SK-N-SH (cell line): ENCODE measurements around the gene DDAH1. TPM values are rescaled to one million over a fixed set of nuclear protein-coding genes. Genes with fewer than 3 reads are reported as not detected.

Source experiments
- CTCF ChIA-PET: fragments of 300-600, 350-600 bp; formaldehyde crosslinking; extraction: SDS; loops from one replicate; lab custom pipeline; 2021; lab: Yijun Ruan, JAX
- POLR2A ChIA-PET: fragments of 350-600 bp; sonication (Branson Sonifier 250); formaldehyde crosslinking; extraction: SDS; loops from one replicate; lab custom pipeline; 2020; ENCODE audit warnings: antibody characterized with exemption, inconsistent platforms; lab: Yijun Ruan, JAX
- DNase-seq: peaks from one replicate; pipeline ENCODE4 v3.0.0; 2012
- H2AFZ ChIP-seq: fragments of 200-600 bp; sonication (generic); 2 replicates; pipeline ENCODE4 v1.8.1; 2016; ENCODE audit warnings: antibody characterized with exemption, mild to moderate bottlenecking, low read depth
- H3F3A ChIP-seq: fragments of 200-600 bp; sonication (generic); replicated peaks from 2 replicates; pipeline ENCODE3; 2016; ENCODE audit warnings: antibody characterized with exemption, mild to moderate bottlenecking; ENCODE audit not compliant: insufficient read depth
- H3K27ac ChIP-seq, 2 experiments: fragments of 200-500 bp in 1 of 2; fragments of 200-600 bp in 1 of 2; sonication (Bioruptor generic) in 1 of 2; sonication (generic), shearing (Covaris generic) in 1 of 2; 2 replicates each; pipeline versions ENCODE4 v1.5.1 to v1.6.1; 2014 to 2016; ENCODE audit warnings: low read depth in 2 of 2, inconsistent platforms in 1 of 2, low read length in 1 of 2, mild to moderate bottlenecking in 1 of 2, mixed read lengths in 1 of 2
- H3K27me3 ChIP-seq: fragments of 200-600 bp; sonication (generic), shearing (Covaris generic); 2 replicates; pipeline ENCODE4 v1.6.1; 2016; ENCODE audit warnings: mixed run types; ENCODE audit not compliant: insufficient read depth
- H3K36me3 ChIP-seq, 2 experiments: fragments of 200-500 bp in 1 of 2; fragments of 200-600 bp in 1 of 2; sonication (Bioruptor generic) in 1 of 2; sonication (generic) in 1 of 2; replicated peaks in 1 of 2; 2 replicates each; pipeline versions ENCODE3 to v1.5.1; 2014 to 2016; ENCODE audit warnings: low read length in 1 of 2, mild to moderate bottlenecking in 1 of 2; ENCODE audit not compliant: insufficient read depth in 2 of 2, control insufficient read depth in 1 of 2
- H3K4me1 ChIP-seq, 2 experiments: fragments of 200-500 bp in 1 of 2; fragments of 200-600 bp in 1 of 2; sonication (Bioruptor generic) in 1 of 2; sonication (generic), shearing (Covaris generic) in 1 of 2; 2 replicates each; pipeline versions ENCODE4 v1.5.1 to v1.6.1; 2014 to 2016; ENCODE audit warnings: low read depth in 1 of 2, low read length in 1 of 2, mixed run types in 1 of 2; ENCODE audit not compliant: insufficient read depth in 2 of 2, control insufficient read depth in 1 of 2
- H3K4me2 ChIP-seq: fragments of 200-600 bp; sonication (generic), shearing (Covaris generic); 2 replicates; pipeline ENCODE4 v1.6.1; 2017; ENCODE audit warnings: mixed run types
- H3K4me3 ChIP-seq, 2 experiments: fragments of 200-500 bp in 1 of 2; fragments of 200-600 bp in 1 of 2; sonication (Bioruptor generic) in 1 of 2; sonication (generic), shearing (Covaris generic) in 1 of 2; 2 replicates each; pipeline versions ENCODE4 v1.5.1 to v1.8.1; 2014 to 2016; ENCODE audit warnings: low read depth in 2 of 2, inconsistent platforms in 1 of 2, low read length in 1 of 2, mild to moderate bottlenecking in 1 of 2, mixed read lengths in 1 of 2, moderate library complexity in 1 of 2
- H3K79me2 ChIP-seq: fragments of 200-600 bp; sonication (generic); 2 replicates; pipeline ENCODE4 v1.8.1; 2017; ENCODE audit warnings: mild to moderate bottlenecking; ENCODE audit not compliant: insufficient read depth
- H3K9ac ChIP-seq: fragments of 200-600 bp; sonication (generic); 2 replicates; pipeline ENCODE4 v1.6.1; 2017; ENCODE audit warnings: mixed run types
- H3K9me2 ChIP-seq: fragments of 200-600 bp; sonication (generic); 2 replicates; pipeline ENCODE4 v1.6.1; 2017; ENCODE audit warnings: mixed run types
- H3K9me3 ChIP-seq: fragments of 200-600 bp; sonication (generic); 2 replicates; pipeline ENCODE4 v1.6.1; 2017; ENCODE audit warnings: mixed run types, mild to moderate bottlenecking, moderate library complexity
- H4K20me1 ChIP-seq: fragments of 200-600 bp; sonication (generic); 2 replicates; pipeline ENCODE4 v1.6.1; 2017; ENCODE audit warnings: mild to moderate bottlenecking, mixed run types; ENCODE audit not compliant: insufficient read depth
- ELF1 ChIP-seq: IDR thresholded peaks from 2 replicates; pipeline ENCODE4 v1.4.0; 2012
- EP300 ChIP-seq, 2 experiments: IDR thresholded peaks; 2 replicates each; pipeline versions ENCODE4 v1.4.0 to v1.6.1; 2012; ENCODE audit warnings: borderline replicate concordance in 1 of 2, low read depth in 1 of 2, low read length in 1 of 2
- EZH2phosphoT487 ChIP-seq: fragments of 200-600 bp; sonication (generic); IDR thresholded peaks from 2 replicates; pipeline ENCODE4 v1.6.1; 2017; ENCODE audit warnings: low read depth, mixed run types, mild to moderate bottlenecking, antibody characterized with exemption, moderate library complexity, borderline replicate concordance
- FOSL2 ChIP-seq: IDR thresholded peaks from 2 replicates; pipeline ENCODE4 v1.4.0; 2012; ENCODE audit warnings: low read depth, mild to moderate bottlenecking, moderate library complexity, borderline replicate concordance
- FOXJ3 ChIP-seq: sonication (generic); formaldehyde crosslinking; IDR thresholded peaks from 2 replicates; pipeline ENCODE4 v1.5.1; 2020; ENCODE audit warnings: mild to moderate bottlenecking, missing genetic modification reagents
- FOXM1 ChIP-seq: IDR thresholded peaks from 2 replicates; pipeline ENCODE4 v1.4.0; 2012; ENCODE audit warnings: low read depth, mild to moderate bottlenecking
- GABPA ChIP-seq: IDR thresholded peaks from 2 replicates; pipeline ENCODE4 v1.4.0; 2012; ENCODE audit warnings: low read depth, mild to moderate bottlenecking
- JUND ChIP-seq: IDR thresholded peaks from 2 replicates; pipeline ENCODE4 v1.4.0; 2012
- MEF2A ChIP-seq: IDR thresholded peaks from 2 replicates; pipeline ENCODE4 v1.4.0; 2012; ENCODE audit warnings: low read depth, borderline replicate concordance
- MXI1 ChIP-seq: IDR thresholded peaks from 2 replicates; pipeline ENCODE4 v1.6.1; 2012; ENCODE audit warnings: mild to moderate bottlenecking, low read depth, low read length, improper control_type of control experiment
- NRF1 ChIP-seq: IDR thresholded peaks from 2 replicates; pipeline ENCODE4 v1.6.1; 2012; ENCODE audit warnings: low read depth, mild to moderate bottlenecking, low read length
- RFX5 ChIP-seq: IDR thresholded peaks from 2 replicates; pipeline ENCODE4 v1.6.1; 2012; ENCODE audit warnings: mild to moderate bottlenecking, improper control_type of control experiment, low read length
- RXRA ChIP-seq: IDR thresholded peaks from 2 replicates; pipeline ENCODE4 v1.4.0; 2012; ENCODE audit warnings: low read depth, mild to moderate bottlenecking, borderline replicate concordance
- TAF1 ChIP-seq: IDR thresholded peaks from 2 replicates; pipeline ENCODE4 v1.6.1; 2012; ENCODE audit warnings: low read depth, mild to moderate bottlenecking, low read length, moderate library complexity, borderline replicate concordance
- TCF12 ChIP-seq: IDR thresholded peaks from 2 replicates; pipeline ENCODE4 v1.4.0; 2012
- TEAD4 ChIP-seq: IDR thresholded peaks from 2 replicates; pipeline ENCODE4 v1.4.0; 2012; ENCODE audit warnings: mild to moderate bottlenecking, borderline replicate concordance; ENCODE audit not compliant: insufficient read depth
- YY1 ChIP-seq: IDR thresholded peaks from 2 replicates; pipeline ENCODE4 v1.4.0; 2012; ENCODE audit warnings: low read depth, mild to moderate bottlenecking
- ZBTB33 ChIP-seq: IDR thresholded peaks from 2 replicates; pipeline ENCODE4 v1.4.0; 2012; ENCODE audit warnings: low read depth, borderline replicate concordance
- WGBS: methylation state at CpG from one replicate; pipeline ENCODE4 v1.1.6; 2017; ENCODE audit warnings: low lambda C conversion rate; 5-methylcytosine and 5-hydroxymethylcytosine counted together
- polyA plus RNA-seq, 3 experiments: library from polyadenylated mRNA; depleted of rRNA; stranded (reverse); fragments of >200 nt; gene quantifications; 2 replicates each; pipeline ENCODE4 v1.2.3, GENCODE V29; 2012
- TF ChIP-seq, protein P1 (sequence below): fragments of 200-600 bp; sonication (generic); IDR thresholded peaks from 2 replicates; pipeline ENCODE4 v1.6.1; 2017; ENCODE audit warnings: antibody characterized with exemption, mild to moderate bottlenecking, moderate library complexity
- TF ChIP-seq, protein P2 (sequence below): IDR thresholded peaks from 2 replicates; pipeline ENCODE4 v1.4.0; 2012; ENCODE audit warnings: low read depth
- TF ChIP-seq, protein P3 (sequence below): IDR thresholded peaks from 2 replicates; pipeline ENCODE4 v1.6.1; 2012; ENCODE audit warnings: mild to moderate bottlenecking, low read depth, low read length, moderate library complexity

The DDAH1 gene
- polyA plus RNA-seq, 1 of the 3 experiments (the other 2 are of a cell fraction), result 64.3 TPM

DNA sequence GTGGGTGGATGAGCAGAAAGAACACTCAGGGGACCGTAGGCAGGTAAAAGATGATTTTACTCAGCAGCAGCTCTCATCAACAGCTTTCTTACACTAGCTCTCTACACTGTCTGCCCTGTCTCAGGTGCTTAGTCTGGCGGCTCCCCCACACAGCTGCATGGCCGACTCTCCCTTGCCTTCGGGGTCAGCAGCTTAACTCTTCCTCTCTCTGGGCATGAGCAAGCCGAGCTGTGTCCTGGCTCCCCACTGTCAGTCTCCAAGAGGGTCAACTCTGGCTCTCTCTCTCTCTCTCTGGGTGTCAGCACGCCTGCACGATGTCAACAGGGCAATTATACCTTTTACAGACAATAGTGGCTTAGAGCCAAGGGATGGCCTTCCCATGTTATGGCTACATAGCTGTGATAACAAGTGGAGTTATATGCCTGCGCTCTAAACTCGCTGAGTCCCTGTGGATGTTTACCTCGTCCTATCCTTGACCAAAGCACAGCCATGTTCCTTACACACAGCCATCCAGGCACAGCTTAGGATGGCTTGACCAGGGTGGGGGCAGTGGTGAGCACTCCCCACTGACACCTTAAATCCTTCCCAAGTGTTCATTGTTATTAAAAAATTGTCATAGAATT, 185.4 kb downstream of the DDAH1 start (continued):
- TF ChIP-seq, protein P1, sequence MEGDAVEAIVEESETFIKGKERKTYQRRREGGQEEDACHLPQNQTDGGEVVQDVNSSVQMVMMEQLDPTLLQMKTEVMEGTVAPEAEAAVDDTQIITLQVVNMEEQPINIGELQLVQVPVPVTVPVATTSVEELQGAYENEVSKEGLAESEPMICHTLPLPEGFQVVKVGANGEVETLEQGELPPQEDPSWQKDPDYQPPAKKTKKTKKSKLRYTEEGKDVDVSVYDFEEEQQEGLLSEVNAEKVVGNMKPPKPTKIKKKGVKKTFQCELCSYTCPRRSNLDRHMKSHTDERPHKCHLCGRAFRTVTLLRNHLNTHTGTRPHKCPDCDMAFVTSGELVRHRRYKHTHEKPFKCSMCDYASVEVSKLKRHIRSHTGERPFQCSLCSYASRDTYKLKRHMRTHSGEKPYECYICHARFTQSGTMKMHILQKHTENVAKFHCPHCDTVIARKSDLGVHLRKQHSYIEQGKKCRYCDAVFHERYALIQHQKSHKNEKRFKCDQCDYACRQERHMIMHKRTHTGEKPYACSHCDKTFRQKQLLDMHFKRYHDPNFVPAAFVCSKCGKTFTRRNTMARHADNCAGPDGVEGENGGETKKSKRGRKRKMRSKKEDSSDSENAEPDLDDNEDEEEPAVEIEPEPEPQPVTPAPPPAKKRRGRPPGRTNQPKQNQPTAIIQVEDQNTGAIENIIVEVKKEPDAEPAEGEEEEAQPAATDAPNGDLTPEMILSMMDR, result no peak

DNA sequence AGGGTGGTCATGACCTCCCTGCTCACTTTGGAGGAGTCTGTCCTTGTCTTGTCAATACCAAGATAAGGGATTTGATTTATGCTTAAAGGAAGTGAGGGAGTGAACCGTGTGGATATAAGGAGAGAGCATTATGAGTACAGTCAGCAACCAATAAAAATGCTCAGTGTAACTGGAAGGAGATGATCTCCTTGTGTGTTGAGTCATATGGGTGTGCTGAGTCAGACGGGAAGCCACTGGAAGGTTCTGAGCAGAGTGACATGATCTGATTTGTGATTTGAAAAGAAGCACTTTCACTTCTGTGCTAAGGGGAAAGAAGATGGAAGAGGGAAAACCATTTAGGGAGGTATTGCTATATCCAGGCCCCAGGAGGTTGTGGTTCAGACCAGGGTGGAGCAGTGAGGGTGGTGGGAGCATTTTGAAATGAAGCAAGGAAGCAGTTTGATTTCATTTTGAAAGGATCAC, 186.1 kb downstream of the DDAH1 start:
- ChIA-PET POLR2A (no interaction called here), CTCF (no interaction called here)
- peak overlapping the region; percentile 29 to 91; a peak in 3 of 4 replicates for H3K27ac ChIP-seq
- H3K9ac ChIP-seq, result peak overlapping the region; percentile 63; the same call in 1 of the 2 replicates
- H2AFZ ChIP-seq, result peak overlapping the region; percentile 49
- no peak for DNase-seq
- peaks cover 0 to 10% of the 10 kb centered on the region in 2 experiments for H3K36me3 ChIP-seq
- no peaks in the 10 kb centered on the region for H3K9me3 ChIP-seq
- peak overlapping the region in 1 of 2 experiments; percentile 49; a peak in 2 of 4 replicates for H3K4me3 ChIP-seq
- H3K9me2 ChIP-seq, result no peaks in the 10 kb centered on the region
- 11% methylated on average over 2 of the region's 2 CpGs for WGBS
- peaks cover 32% of the 10 kb centered on the region for H3F3A ChIP-seq
- peak overlapping the region; percentile 76 for H3K4me2 ChIP-seq
- peaks cover 23 to 25% of the 10 kb centered on the region in 2 experiments for H3K4me1 ChIP-seq
- peaks cover 12% of the 10 kb centered on the region for H4K20me1 ChIP-seq
- H3K27me3 ChIP-seq, result no peaks in the 10 kb centered on the region
- peaks cover 24% of the 10 kb centered on the region for H3K79me2 ChIP-seq
- peak; percentile 94 for TF ChIP-seq JUND
- peak; percentile 97 for TF ChIP-seq FOSL2
- TF ChIP-seq EP300 (IDR thresholded peaks at IDR 0.05; ENCODE audit: borderline replicate concordance in 1 of 2, low read depth in 1 of 2, low read length in 1 of 2), result 0 out of 4 replicates have a peak, but pooled peaks of 1 of the 2 experiments have one; percentile 46
- peak; percentile 14; the same call in 1 of the 2 replicates for TF ChIP-seq TAF1
- TF ChIP-seq, protein P2, sequence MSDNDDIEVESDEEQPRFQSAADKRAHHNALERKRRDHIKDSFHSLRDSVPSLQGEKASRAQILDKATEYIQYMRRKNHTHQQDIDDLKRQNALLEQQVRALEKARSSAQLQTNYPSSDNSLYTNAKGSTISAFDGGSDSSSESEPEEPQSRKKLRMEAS, result peak; percentile 82
- no peak for TF ChIP-seq YY1
- TF ChIP-seq EZH2phosphoT487, result no peak
- TF ChIP-seq MXI1, result no peak
- no peak for TF ChIP-seq ZBTB33
- 0 out of 2 replicates have a peak, but pooled peaks have one; percentile 38 for TF ChIP-seq ELF1
- peak; percentile 56 for TF ChIP-seq GABPA
- peak; percentile 78 for TF ChIP-seq TCF12
- no peak for TF ChIP-seq TEAD4
- TF ChIP-seq RXRA, result peak; percentile 78; the same call in 1 of the 2 replicates
- no peak for TF ChIP-seq RFX5
- no peak for TF ChIP-seq MEF2A
- no peak for TF ChIP-seq FOXJ3 (CRISPR knock-in tag)
- no peak for TF ChIP-seq FOXM1
- TF ChIP-seq, protein P3, sequence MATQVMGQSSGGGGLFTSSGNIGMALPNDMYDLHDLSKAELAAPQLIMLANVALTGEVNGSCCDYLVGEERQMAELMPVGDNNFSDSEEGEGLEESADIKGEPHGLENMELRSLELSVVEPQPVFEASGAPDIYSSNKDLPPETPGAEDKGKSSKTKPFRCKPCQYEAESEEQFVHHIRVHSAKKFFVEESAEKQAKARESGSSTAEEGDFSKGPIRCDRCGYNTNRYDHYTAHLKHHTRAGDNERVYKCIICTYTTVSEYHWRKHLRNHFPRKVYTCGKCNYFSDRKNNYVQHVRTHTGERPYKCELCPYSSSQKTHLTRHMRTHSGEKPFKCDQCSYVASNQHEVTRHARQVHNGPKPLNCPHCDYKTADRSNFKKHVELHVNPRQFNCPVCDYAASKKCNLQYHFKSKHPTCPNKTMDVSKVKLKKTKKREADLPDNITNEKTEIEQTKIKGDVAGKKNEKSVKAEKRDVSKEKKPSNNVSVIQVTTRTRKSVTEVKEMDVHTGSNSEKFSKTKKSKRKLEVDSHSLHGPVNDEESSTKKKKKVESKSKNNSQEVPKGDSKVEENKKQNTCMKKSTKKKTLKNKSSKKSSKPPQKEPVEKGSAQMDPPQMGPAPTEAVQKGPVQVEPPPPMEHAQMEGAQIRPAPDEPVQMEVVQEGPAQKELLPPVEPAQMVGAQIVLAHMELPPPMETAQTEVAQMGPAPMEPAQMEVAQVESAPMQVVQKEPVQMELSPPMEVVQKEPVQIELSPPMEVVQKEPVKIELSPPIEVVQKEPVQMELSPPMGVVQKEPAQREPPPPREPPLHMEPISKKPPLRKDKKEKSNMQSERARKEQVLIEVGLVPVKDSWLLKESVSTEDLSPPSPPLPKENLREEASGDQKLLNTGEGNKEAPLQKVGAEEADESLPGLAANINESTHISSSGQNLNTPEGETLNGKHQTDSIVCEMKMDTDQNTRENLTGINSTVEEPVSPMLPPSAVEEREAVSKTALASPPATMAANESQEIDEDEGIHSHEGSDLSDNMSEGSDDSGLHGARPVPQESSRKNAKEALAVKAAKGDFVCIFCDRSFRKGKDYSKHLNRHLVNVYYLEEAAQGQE, result no peak
- TF ChIP-seq, protein P1, result no peak
- no peak for TF ChIP-seq NRF1
